Measurements from ENCODE around the gene SETBP1.

DNA sequence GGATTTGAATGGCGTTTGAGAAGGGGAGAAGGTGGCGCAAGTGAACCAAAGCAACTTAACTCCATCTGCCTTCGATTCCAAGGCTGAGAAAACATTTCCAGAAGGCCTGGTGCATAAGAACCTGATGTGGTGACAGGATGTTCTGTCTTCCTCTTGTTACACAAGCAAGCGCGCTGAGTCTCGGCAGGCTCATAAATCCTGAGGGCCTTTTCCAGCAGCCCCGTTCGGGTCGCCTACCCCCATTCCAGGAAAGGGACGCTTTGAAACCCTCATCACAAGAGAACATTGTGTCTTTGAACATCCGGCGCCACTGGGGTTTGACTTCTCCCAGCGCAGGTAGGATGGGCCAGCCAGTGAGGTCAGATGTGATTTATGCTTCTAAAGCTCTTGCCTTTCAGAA lies 403.5 kb downstream of the SETBP1 start:
- no peak for TF ChIP-seq POLR2A (IDR thresholded peaks at IDR 0.05)
- TF ChIP-seq, protein P1, sequence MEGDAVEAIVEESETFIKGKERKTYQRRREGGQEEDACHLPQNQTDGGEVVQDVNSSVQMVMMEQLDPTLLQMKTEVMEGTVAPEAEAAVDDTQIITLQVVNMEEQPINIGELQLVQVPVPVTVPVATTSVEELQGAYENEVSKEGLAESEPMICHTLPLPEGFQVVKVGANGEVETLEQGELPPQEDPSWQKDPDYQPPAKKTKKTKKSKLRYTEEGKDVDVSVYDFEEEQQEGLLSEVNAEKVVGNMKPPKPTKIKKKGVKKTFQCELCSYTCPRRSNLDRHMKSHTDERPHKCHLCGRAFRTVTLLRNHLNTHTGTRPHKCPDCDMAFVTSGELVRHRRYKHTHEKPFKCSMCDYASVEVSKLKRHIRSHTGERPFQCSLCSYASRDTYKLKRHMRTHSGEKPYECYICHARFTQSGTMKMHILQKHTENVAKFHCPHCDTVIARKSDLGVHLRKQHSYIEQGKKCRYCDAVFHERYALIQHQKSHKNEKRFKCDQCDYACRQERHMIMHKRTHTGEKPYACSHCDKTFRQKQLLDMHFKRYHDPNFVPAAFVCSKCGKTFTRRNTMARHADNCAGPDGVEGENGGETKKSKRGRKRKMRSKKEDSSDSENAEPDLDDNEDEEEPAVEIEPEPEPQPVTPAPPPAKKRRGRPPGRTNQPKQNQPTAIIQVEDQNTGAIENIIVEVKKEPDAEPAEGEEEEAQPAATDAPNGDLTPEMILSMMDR (IDR thresholded peaks at IDR 0.05), result no peak
